HCT116 (cell line): Measurements from ENCODE around the gene SLC22A13. TPM values are rescaled to one million over a fixed set of nuclear protein-coding genes. Genes with fewer than 3 reads are reported as not detected.

Source experiments
- ATAC-seq: fragments of 200-7000 bp; cut with Tn5 transposase; 2 replicates; pipeline ENCODE4 v1.9.1; 2020; ENCODE audit warnings: mild to moderate bottlenecking, moderate library complexity
- BruUV-seq: library from RNA; stranded (reverse); fragments of 400-500 nt; replicated peaks from 2 replicates; lab custom pipeline; 2021; lab: Mats Ljungman, UMichigan
- CTCF ChIA-PET: fragments of 300-600 bp; sonication (Branson Sonifier 250); formaldehyde crosslinking; loops from one replicate; lab custom pipeline; 2021; ENCODE audit warnings: antibody characterized with exemption; lab: Charles Lee
- POLR2A ChIA-PET: fragments of 300-600, 350-600 bp; sonication (Branson Sonifier 250); formaldehyde crosslinking; loops from one replicate; lab custom pipeline; 2021; ENCODE audit warnings: antibody characterized with exemption; lab: Charles Lee
- RAD21 ChIA-PET, 2 experiments: fragments of 300-600 bp; sonication (Branson Sonifier 250); formaldehyde crosslinking; loops; one replicate each; lab custom pipeline; 2023; ENCODE audit warnings: low total read pairs in 2 of 2; ENCODE audit not compliant: uncharacterized antibody in 2 of 2, unreplicated experiment in 2 of 2, low non-redundant PET in 1 of 2; lab: Charles Lee
- DNase-seq: peaks from one replicate; pipeline ENCODE4 v3.0.0-alpha.2; 2010; ENCODE audit warnings: low read depth, low spot score
- H2AFZ ChIP-seq: fragments of 200-600 bp; shearing (Covaris generic), sonication (generic); 2 replicates; pipeline ENCODE4 v1.6.1; 2017; ENCODE audit warnings: low read depth, mixed run types, mixed read lengths, antibody characterized with exemption, low read length; ENCODE audit not compliant: poor library complexity, severe bottlenecking
- H3K27ac ChIP-seq: 2 replicates; pipeline ENCODE4 v1.5.1; 2012; ENCODE audit warnings: low read depth, low read length
- H3K27me3 ChIP-seq: fragments of 200-600 bp; sonication (generic); 2 replicates; pipeline ENCODE4 v1.6.1; 2016; ENCODE audit warnings: mixed run types, low read length, mixed read lengths; ENCODE audit not compliant: insufficient read depth
- H3K36me3 ChIP-seq, 2 experiments: fragments of 200-500 bp in 1 of 2; fragments of 200-600 bp in 1 of 2; sonication (Bioruptor generic) in 1 of 2; sonication (generic) in 1 of 2; 2 replicates each; pipeline versions ENCODE4 v1.5.1 to v1.6.1; 2014 to 2016; ENCODE audit warnings: low read length in 2 of 2, inconsistent platforms in 1 of 2, mixed read lengths in 1 of 2, mixed run types in 1 of 2; ENCODE audit not compliant: insufficient read depth in 2 of 2, control insufficient read depth in 1 of 2
- H3K4me1 ChIP-seq, 2 experiments: fragments of 200-600 bp in 1 of 2; sonication (generic) in 1 of 2; 2 replicates each; pipeline versions ENCODE4 v1.5.1 to v1.6.1; 2012 to 2017; ENCODE audit warnings: low read length in 2 of 2, inconsistent platforms in 1 of 2, mild to moderate bottlenecking in 1 of 2, mixed read lengths in 1 of 2, mixed run types in 1 of 2, moderate library complexity in 1 of 2; ENCODE audit not compliant: insufficient read depth in 2 of 2, control insufficient read depth in 1 of 2
- H3K4me2 ChIP-seq: fragments of 200-600 bp; sonication (generic); 2 replicates; pipeline ENCODE4 v1.6.1; 2017; ENCODE audit warnings: mixed run types, low read length, mixed read lengths
- H3K4me3 ChIP-seq, 2 experiments: fragments of 200-600 bp in 1 of 2; sonication (generic) in 1 of 2; replicated peaks in 1 of 2; 2 replicates each; pipeline ENCODE4 v1.5.1; 2011 to 2016; ENCODE audit warnings: low read length in 2 of 2, control low read depth in 1 of 2, low read depth in 1 of 2, mild to moderate bottlenecking in 1 of 2, mixed read lengths in 1 of 2, mixed run types in 1 of 2
- H3K79me2 ChIP-seq: fragments of 200-600 bp; sonication (generic); 2 replicates; pipeline ENCODE4 v1.6.1; 2017; ENCODE audit warnings: mild to moderate bottlenecking, mixed run types, low read length, moderate library complexity, mixed read lengths; ENCODE audit not compliant: insufficient read depth
- H3K9ac ChIP-seq: fragments of 200-600 bp; sonication (generic); 2 replicates; pipeline ENCODE4 v1.6.1; 2016; ENCODE audit warnings: low read length, mixed read lengths
- H3K9me2 ChIP-seq: fragments of 200-600 bp; sonication (generic), shearing (Covaris generic); 2 replicates; pipeline ENCODE4 v1.6.1; 2017; ENCODE audit warnings: mixed run types, mild to moderate bottlenecking, moderate library complexity; ENCODE audit not compliant: insufficient read depth
- H3K9me3 ChIP-seq, 2 experiments: fragments of 200-500 bp in 1 of 2; fragments of 200-600 bp in 1 of 2; sonication (Bioruptor generic) in 1 of 2; sonication (generic) in 1 of 2; 2 replicates each; pipeline ENCODE4 v1.6.1; 2014 to 2017; ENCODE audit warnings: low read length in 2 of 2, mixed read lengths in 2 of 2, inconsistent platforms in 1 of 2, low read depth in 1 of 2, mild to moderate bottlenecking in 1 of 2, mixed run types in 1 of 2, moderate library complexity in 1 of 2; ENCODE audit not compliant: control insufficient read depth in 1 of 2, insufficient read depth in 1 of 2
- H4K20me1 ChIP-seq: fragments of 200-600 bp; sonication (generic), shearing (Covaris generic); 2 replicates; pipeline ENCODE4 v1.6.1; 2017; ENCODE audit warnings: mixed run types, mild to moderate bottlenecking, moderate library complexity; ENCODE audit not compliant: insufficient read depth
- CBX3 ChIP-seq: IDR thresholded peaks from 2 replicates; pipeline ENCODE4 v1.6.1; 2012; ENCODE audit warnings: low read depth
- CEBPB ChIP-seq: IDR thresholded peaks from 2 replicates; pipeline ENCODE4 v1.6.1; 2012; ENCODE audit warnings: low read depth
- CTCF ChIP-seq, 3 experiments: fragments of 200-600 bp in 1 of 3; sonication (generic) in 1 of 3; IDR thresholded peaks in 2 of 3; conservative IDR thresholded peaks in 1 of 3; 2 replicates each; pipeline ENCODE4 v1.5.1; 2012 to 2017; ENCODE audit warnings: low read depth in 2 of 3, low read length in 2 of 3, antibody characterized with exemption in 1 of 3, borderline replicate concordance in 1 of 3, control low read depth in 1 of 3, mild to moderate bottlenecking in 1 of 3, mixed read lengths in 1 of 3, mixed run types in 1 of 3, moderate library complexity in 1 of 3; ENCODE audit not compliant: insufficient read depth in 1 of 3
- EGR1 ChIP-seq: IDR thresholded peaks from 2 replicates; pipeline ENCODE4 v1.6.1; 2012; ENCODE audit warnings: low read depth
- ELF1 ChIP-seq: IDR thresholded peaks from 2 replicates; pipeline ENCODE4 v1.6.1; 2012; ENCODE audit warnings: low read depth, borderline replicate concordance
- EZH2 ChIP-seq: fragments of 200-600 bp; sonication (generic); IDR thresholded peaks from 2 replicates; pipeline ENCODE4 v1.6.1; 2017; ENCODE audit warnings: antibody characterized with exemption, mixed run types
- FOSL1 ChIP-seq: IDR thresholded peaks from 2 replicates; pipeline ENCODE4 v1.6.1; 2012; ENCODE audit warnings: low read depth
- MAX ChIP-seq: IDR thresholded peaks from 2 replicates; pipeline ENCODE4 v1.6.1; 2012
- POLR2AphosphoS5 ChIP-seq: IDR thresholded peaks from 2 replicates; pipeline ENCODE4 v1.6.1; 2011; ENCODE audit warnings: mild to moderate bottlenecking, low read depth, low read length, moderate library complexity
- SIN3A ChIP-seq: IDR thresholded peaks from 2 replicates; pipeline ENCODE4 v1.6.1; 2012; ENCODE audit warnings: low read depth
- SRF ChIP-seq: IDR thresholded peaks from 2 replicates; pipeline ENCODE4 v1.6.1; 2012; ENCODE audit warnings: low read depth
- YY1 ChIP-seq: IDR thresholded peaks from 2 replicates; pipeline ENCODE4 v1.6.1; 2011; ENCODE audit warnings: low read length, low read depth, moderate library complexity, mild to moderate bottlenecking; ENCODE audit not compliant: insufficient replicate concordance; ENCODE audit errors: extremely low read depth
- intact Hi-C: fragments of 100-400 bp; cut with micrococcal nuclease; formaldehyde crosslinking; loops from 2 replicates; pipeline ENCODE4 v1.10.0; 2022
- total RNA-seq: library from RNA; stranded (reverse); gene quantifications from one replicate; pipeline ENCODE4 v1.2.1, GENCODE V29; 2021; ENCODE audit not compliant: unreplicated experiment

The SLC22A13 gene
- total RNA-seq, 1 experiment from 2014 or later: 0.47 TPM

- no peaks in the 10 kb centered on the region for H3K36me3 ChIP-seq
- H3K9me3 ChIP-seq: peaks cover 0 to 6% of the 10 kb centered on the region in 2 experiments; a peak in 1 of 4 replicates
- no peak overlapping the region for H3K9ac ChIP-seq
- no peak overlapping the region for H3K4me2 ChIP-seq
- TF ChIP-seq CEBPB (no peak), EZH2 (no peak), FOSL1 (no peak), POLR2AphosphoS5 (no peak), SIN3A (no peak), EGR1 (no peak), YY1 (no peak), MAX (no peak), CTCF (IDR thresholded peaks at IDR 0.05 in 2 of 3, conservative IDR thresholded peaks at IDR 0.05 in 1 of 3; ENCODE audit: borderline replicate concordance in 1 of 3, insufficient read depth in 1 of 3, low read depth in 2 of 3, low read length in 2 of 3) (no peak), SRF (no peak), ELF1 (no peak), CBX3 (no peak)
- TF ChIP-seq, all 23 proteins: peak for 0
- ATAC-seq: no peak
- ChIA-PET CTCF (no interaction called here), RAD21 (no interaction called here), POLR2A (no interaction called here)
- Histone ChIP-seq H3K4me3 (no peak overlapping the region), H3K4me1 (peaks cover 0 to 10% of the 10 kb centered on the region in 2 experiments; a peak in 2 of 4 replicates), H3K79me2 (no peaks in the 10 kb centered on the region), H4K20me1 (no peaks in the 10 kb centered on the region), H3K27ac (no peak overlapping the region), H3K27me3 (no peaks in the 10 kb centered on the region), H2AFZ (no peak overlapping the region), H3K9me2 (no peaks in the 10 kb centered on the region)
- DNase-seq: no peak
- intact Hi-C loops: no loop called here
- no TSS peak for BruUV-seq
Observed at GRCh38 chr3:38323060-38323459, 57.4 kb downstream of the SLC22A13 start.
